Activated CD4-positive, CD25-positive, alpha-beta regulatory T cell treated with anti-CD3 and anti-CD28 coated beads, Interleukin-2, amount 50 U/mL, for 72 hours (primary cell): ENCODE data around the gene BMPR1A.
"Not testable (repeated sequence)": the region's sequence is repeated elsewhere in the genome, so short reads cannot be mapped to it uniquely, and the experiment has no call there.

Experiments used
- DNase-seq: peaks from one replicate; pipeline ENCODE4 v3.0.0; 2021

The BMPR1A gene

GRCh38 chr10:86971232-86971991 lies 215.0 kb downstream of the BMPR1A start:
- DNase-seq: peak; percentile 84

- no peak for DNase-seq
These were observed 216.4 kb downstream of the BMPR1A start for GRCh38 chr10:86972613-86973380.

- DNase-seq: no peak
These were observed 218.1 kb downstream of the BMPR1A start for GRCh38 chr10:86974484-86974883.

GRCh38 chr10:86976362-86977056 lies 220.1 kb downstream of the BMPR1A start:
- DNase-seq: no peak

GRCh38 chr10:86978457-86978856 lies 222.0 kb downstream of the BMPR1A start:
- DNase-seq: not testable (repeated sequence)

GRCh38 chr10:86979296-86979818 lies 222.9 kb downstream of the BMPR1A start:
- no peak for DNase-seq

- DNase-seq: no peak
These were observed 223.6 kb downstream of the BMPR1A start for GRCh38 chr10:86979977-86980448.

- DNase-seq: not testable (repeated sequence)
These were observed 224.6 kb downstream of the BMPR1A start for GRCh38 chr10:86981020-86981419.

- DNase-seq: no peak
These were observed 225.3 kb downstream of the BMPR1A start for GRCh38 chr10:86981716-86982115.
